OCI-M2 (cell line): ENCODE results near the gene FNDC3B.

ENCODE experiments used
- DNase-seq: peaks from one replicate; lab custom pipeline; 2025; ENCODE audit not compliant: unreplicated experiment; lab: John Stamatoyannopoulos, UW

FNDC3B gene

GRCh38 chr3:172303941-172304558, 264.7 kb downstream of the FNDC3B start:
- DNase-seq: no peak

- no peak for DNase-seq
These were observed 266.2 kb downstream of the FNDC3B start for GRCh38 chr3:172305552-172305951.

- DNase-seq: no peak
These were observed 266.6 kb downstream of the FNDC3B start for GRCh38 chr3:172305974-172306373.

GRCh38 chr3:172307141-172307560, 267.8 kb downstream of the FNDC3B start:
- DNase-seq: no peak

GRCh38 chr3:172309059-172309458, 269.7 kb downstream of the FNDC3B start:
- DNase-seq: no peak

- no peak for DNase-seq
These were observed 270.5 kb downstream of the FNDC3B start for GRCh38 chr3:172309741-172310427.

- no peak for DNase-seq
These were observed 271.0 kb downstream of the FNDC3B start for GRCh38 chr3:172310428-172310760.

GRCh38 chr3:172311217-172311616, 271.8 kb downstream of the FNDC3B start:
- no peak for DNase-seq

GRCh38 chr3:172312001-172312400, 272.6 kb downstream of the FNDC3B start:
- no peak for DNase-seq

GRCh38 chr3:172312711-172313110, 273.3 kb downstream of the FNDC3B start:
- DNase-seq: no peak

GRCh38 chr3:172313671-172314070, 274.3 kb downstream of the FNDC3B start:
- no peak for DNase-seq

- DNase-seq: no peak
These were observed 275.3 kb downstream of the FNDC3B start for GRCh38 chr3:172314591-172315160.

- no peak for DNase-seq
These were observed 276.2 kb downstream of the FNDC3B start for GRCh38 chr3:172315401-172316091.

- no peak for DNase-seq
These were observed 277.4 kb downstream of the FNDC3B start for GRCh38 chr3:172316758-172317157.

GRCh38 chr3:172317481-172317880, 278.1 kb downstream of the FNDC3B start:
- no peak for DNase-seq

GRCh38 chr3:172317984-172318383, 278.6 kb downstream of the FNDC3B start:
- no peak for DNase-seq

GRCh38 chr3:172319595-172319994, 280.2 kb downstream of the FNDC3B start:
- DNase-seq: no peak

- DNase-seq: no peak
These were observed 281.1 kb downstream of the FNDC3B start for GRCh38 chr3:172320468-172320867.

- no peak for DNase-seq
These were observed 281.7 kb downstream of the FNDC3B start for GRCh38 chr3:172321035-172321434.

GRCh38 chr3:172323894-172324610, 284.7 kb downstream of the FNDC3B start:
- DNase-seq: no peak

GRCh38 chr3:172324611-172325203, 285.3 kb downstream of the FNDC3B start:
- no peak for DNase-seq
